OCI-LY1 (cell line): Measurements from ENCODE around the gene THRA.
"Not testable (repeated sequence)": the region's sequence is repeated elsewhere in the genome, so short reads cannot be mapped to it uniquely, and the experiment has no call there.

Experiments used
- H2AFZ ChIP-seq: fragments of 200-600 bp; sonication (generic), shearing (Covaris generic); 2 replicates; pipeline ENCODE4 v1.6.0; 2014; ENCODE audit warnings: antibody characterized with exemption, mild to moderate bottlenecking, low read length
- H3F3A ChIP-seq: fragments of 200-600 bp; sonication (generic), shearing (Covaris generic); 2 replicates; pipeline ENCODE4 v1.6.0; 2014; ENCODE audit warnings: mild to moderate bottlenecking, antibody characterized with exemption, low read length, moderate library complexity; ENCODE audit not compliant: insufficient read depth
- H3K27ac ChIP-seq: fragments of 200-600 bp; sonication (generic); 2 replicates; pipeline ENCODE4 v1.5.1; 2014; ENCODE audit warnings: low read length, mixed run types, mild to moderate bottlenecking, low read depth; ENCODE audit not compliant: poor library complexity, severe bottlenecking
- H3K27me3 ChIP-seq: fragments of 200-600 bp; sonication (generic); 2 replicates; pipeline ENCODE4 v1.6.0; 2014; ENCODE audit warnings: antibody characterized with exemption, mild to moderate bottlenecking, low read length, moderate library complexity; ENCODE audit not compliant: insufficient read depth
- H3K36me3 ChIP-seq: fragments of 200-600 bp; sonication (generic); 2 replicates; pipeline ENCODE4 v1.6.1; 2014; ENCODE audit warnings: mild to moderate bottlenecking, antibody characterized with exemption, low read length, moderate library complexity, mixed read lengths; ENCODE audit not compliant: insufficient read depth
- H3K4me1 ChIP-seq: fragments of 200-600 bp; sonication (generic); 2 replicates; pipeline ENCODE4 v1.5.1; 2014; ENCODE audit warnings: mild to moderate bottlenecking, low read length, moderate library complexity; ENCODE audit not compliant: insufficient read depth, severe bottlenecking
- H3K4me2 ChIP-seq: fragments of 200-600 bp; sonication (generic), shearing (Covaris generic); 2 replicates; pipeline ENCODE4 v1.6.1; 2014; ENCODE audit warnings: low read length
- H3K4me3 ChIP-seq: fragments of 200-600 bp; sonication (generic); 2 replicates; pipeline ENCODE4 v1.5.1; 2014; ENCODE audit warnings: low read length, low read depth, mild to moderate bottlenecking, mixed read lengths; ENCODE audit not compliant: poor library complexity, severe bottlenecking
- H3K79me2 ChIP-seq: fragments of 200-600 bp; shearing (Covaris generic); 2 replicates; pipeline ENCODE4 v1.6.1; 2016; ENCODE audit warnings: mixed run types, low read length, mixed read lengths; ENCODE audit not compliant: insufficient read depth
- H3K9ac ChIP-seq: fragments of 200-600 bp; sonication (generic), shearing (Covaris generic); 2 replicates; pipeline ENCODE4 v1.6.1; 2014; ENCODE audit warnings: mild to moderate bottlenecking, low read length, mixed read lengths
- H3K9me2 ChIP-seq: fragments of 200-600 bp; sonication (generic), shearing (Covaris generic); 2 replicates; pipeline ENCODE4 v1.6.1; 2014; ENCODE audit warnings: low read depth, mild to moderate bottlenecking, low read length, mixed read lengths
- H3K9me3 ChIP-seq: fragments of 200-600 bp; shearing (Covaris generic); 2 replicates; pipeline ENCODE4 v1.6.1; 2014; ENCODE audit warnings: low read length, mixed read lengths
- H4K20me1 ChIP-seq: fragments of 200-600 bp; sonication (generic), shearing (Covaris generic); 2 replicates; pipeline ENCODE4 v1.6.0; 2016; ENCODE audit warnings: mild to moderate bottlenecking, low read length; ENCODE audit not compliant: insufficient read depth
- CTCF ChIP-seq: fragments of 200-600 bp; sonication (generic), shearing (Covaris generic); IDR thresholded peaks from 2 replicates; pipeline ENCODE4 v1.5.1; 2017; ENCODE audit warnings: mild to moderate bottlenecking, antibody characterized with exemption, low read length, moderate library complexity, mixed read lengths
- EZH2 ChIP-seq: fragments of 200-600 bp; sonication (generic), shearing (Covaris generic); IDR thresholded peaks from 2 replicates; pipeline ENCODE4 v1.8.0; 2017; ENCODE audit warnings: borderline replicate concordance, mixed run types, mild to moderate bottlenecking, antibody characterized with exemption, low read length, moderate library complexity, mixed read lengths

Gene THRA

GRCh38 chr17:40134184-40134583, 71.4 kb downstream of the THRA start:
- Histone ChIP-seq H3K9me3 (no peaks in the 10 kb centered on the region), H3K36me3 (peaks cover 81% of the 10 kb centered on the region), H3K4me1 (peaks cover 3% of the 10 kb centered on the region), H2AFZ (no peak overlapping the region), H3K27ac (no peak overlapping the region), H3F3A (0 out of 2 replicates have a peak, but pooled peaks cover 2% of the 10 kb centered on the region), H3K27me3 (no peaks in the 10 kb centered on the region), H4K20me1 (no peaks in the 10 kb centered on the region), H3K79me2 (peaks cover 5% of the 10 kb centered on the region), H3K4me2 (no peak overlapping the region), H3K4me3 (no peak overlapping the region), H3K9me2 (no peaks in the 10 kb centered on the region), H3K9ac (no peak overlapping the region)
- no peak for TF ChIP-seq EZH2
- no peak for TF ChIP-seq CTCF

- 0 out of 2 replicates have a peak, but pooled peaks cover 2% of the 10 kb centered on the region for H3F3A ChIP-seq
- no peak overlapping the region for H3K4me3 ChIP-seq
- H3K9me2 ChIP-seq: no peaks in the 10 kb centered on the region
- H3K4me2 ChIP-seq: no peak overlapping the region
- no peak overlapping the region for H3K9ac ChIP-seq
- no peaks in the 10 kb centered on the region for H3K9me3 ChIP-seq
- no peaks in the 10 kb centered on the region for H4K20me1 ChIP-seq
- H3K36me3 ChIP-seq: peaks cover 64% of the 10 kb centered on the region
- TF ChIP-seq EZH2: no peak
- TF ChIP-seq CTCF: peak; percentile 7; the same call in 1 of the 2 replicates
- H3K4me1 ChIP-seq: peaks cover 11% of the 10 kb centered on the region
- no peaks in the 10 kb centered on the region for H3K27me3 ChIP-seq
- no peak overlapping the region for H3K27ac ChIP-seq
- H3K79me2 ChIP-seq: peaks cover 10% of the 10 kb centered on the region
- H2AFZ ChIP-seq: no peak overlapping the region
Observed at GRCh38 chr17:40135817-40136216, 73.1 kb downstream of the THRA start.

GRCh38 chr17:40139566-40140058, 76.8 kb downstream of the THRA start:
- peak overlapping the region; percentile 96 for H3K4me2 ChIP-seq
- H3K36me3 ChIP-seq: peaks cover 38% of the 10 kb centered on the region
- peak overlapping the region; percentile 53; the same call in 1 of the 2 replicates for H2AFZ ChIP-seq
- peaks cover 25% of the 10 kb centered on the region for H3K4me1 ChIP-seq
- H3K27ac ChIP-seq: peak overlapping the region; percentile 91
- H3K9me3 ChIP-seq: no peaks in the 10 kb centered on the region
- H3K9ac ChIP-seq: peak overlapping the region; percentile 98
- H3F3A ChIP-seq: 0 out of 2 replicates have a peak, but pooled peaks cover 2% of the 10 kb centered on the region
- H3K9me2 ChIP-seq: no peaks in the 10 kb centered on the region
- peaks cover 17% of the 10 kb centered on the region for H3K79me2 ChIP-seq
- TF ChIP-seq CTCF: no peak
- no peak for TF ChIP-seq EZH2
- H4K20me1 ChIP-seq: no peaks in the 10 kb centered on the region
- H3K27me3 ChIP-seq: no peaks in the 10 kb centered on the region
- H3K4me3 ChIP-seq: peak overlapping the region; percentile 96

- H3K27me3 ChIP-seq, H3K4me3 ChIP-seq, H3F3A ChIP-seq, H4K20me1 ChIP-seq, H2AFZ ChIP-seq, H3K9me3 ChIP-seq, H3K9ac ChIP-seq, H3K27ac ChIP-seq, H3K9me2 ChIP-seq, H3K4me2 ChIP-seq: not testable (repeated sequence)
- peaks cover 25% of the 10 kb centered on the region for H3K4me1 ChIP-seq
- peaks cover 23% of the 10 kb centered on the region for H3K79me2 ChIP-seq
- peaks cover 30% of the 10 kb centered on the region for H3K36me3 ChIP-seq
Observed at GRCh38 chr17:40143166-40143565, 80.4 kb downstream of the THRA start.
